ENCODE measurements around the gene RELA. TPM values are rescaled to one million over a fixed set of nuclear protein-coding genes. Genes with fewer than 3 reads are reported as not detected.

RELA gene
- polyA plus RNA-seq, 3 donors, result 21.3 to 67.9 (median 30.9) TPM

DNA sequence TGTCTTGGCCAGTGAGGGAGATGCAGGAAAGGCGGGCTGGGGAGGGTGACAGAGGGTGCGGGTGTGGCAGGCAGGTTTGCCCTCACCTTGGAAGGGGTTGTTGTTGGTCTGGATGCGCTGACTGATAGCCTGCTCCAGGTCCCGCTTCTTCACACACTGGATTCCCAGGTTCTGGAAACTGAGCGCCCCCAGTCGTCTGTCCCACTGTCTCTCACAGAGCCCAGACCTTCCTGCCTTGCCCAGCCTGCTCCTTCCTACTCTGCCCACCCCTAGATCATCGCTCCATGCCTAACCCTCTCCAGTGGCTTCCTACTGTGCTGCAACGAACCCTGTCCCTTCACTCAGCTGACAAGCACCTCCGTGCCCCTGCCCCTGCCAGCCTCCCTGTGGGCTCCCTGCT lies 2.7 kb downstream of the RELA start:
- Histone ChIP-seq H3K4me3 (replicated peaks in 1 of 3; ENCODE audit: low read depth in 2 of 3, low read length in 3 of 3) (no peak overlapping the region), H3K4me2 (replicated peaks; ENCODE audit: extremely low read depth, low read length, poor library complexity, severe bottlenecking) (no peak overlapping the region), H3K27ac (ENCODE audit: low read depth in 1 of 2, low read length in 2 of 2) (no peak overlapping the region), H2AFZ (ENCODE audit: insufficient read depth, low read depth, low read length, poor library complexity, severe bottlenecking) (no peak overlapping the region), H3K27me3 (ENCODE audit: control insufficient read depth in 2 of 2, insufficient read depth in 2 of 2, low read length in 2 of 2) (no peaks in the 10 kb centered on the region), H3K9ac (ENCODE audit: insufficient read depth, low read length, poor library complexity, severe bottlenecking) (no peak overlapping the region), H3K9me3 (replicated peaks in 1 of 2; ENCODE audit: control insufficient read depth in 1 of 2, insufficient read depth in 1 of 2, low read length in 2 of 2) (no peaks in the 10 kb centered on the region), H3K79me2 (ENCODE audit: insufficient read depth, low read length) (peaks cover 51% of the 10 kb centered on the region), H3K36me3 (replicated peaks in 1 of 2; ENCODE audit: control insufficient read depth in 1 of 2, insufficient read depth in 2 of 2, low read length in 2 of 2) (peaks cover 61 to 66% of the 10 kb centered on the region in 2 donors), H4K20me1 (ENCODE audit: insufficient read depth, low read length) (peaks cover 58% of the 10 kb centered on the region), H3K4me1 (ENCODE audit: control insufficient read depth in 1 of 2, insufficient read depth in 2 of 2, low read length in 2 of 2) (peaks cover 26 to 27% of the 10 kb centered on the region in 2 donors)
- Mint-ChIP-seq H3K4me3 (no peak overlapping the region), H3K36me3 (peaks cover 59 to 62% of the 10 kb centered on the region in 2 donors), H3K9me3 (no peaks in the 10 kb centered on the region), H3K4me1 (peaks cover 23% of the 10 kb centered on the region), H3K27me3 (ENCODE audit: low read depth in 3 of 3) (peaks cover 0 to 3% (median 0%) of the 10 kb centered on the region in 3 donors), H3K27ac (peak overlapping the region in 5 of 7 donors; percentile 38 to 83 (median 76))
- intact Hi-C loops (cut with micrococcal nuclease), result loop anchor here in 1 of 2 donors (5.0 kb wide), 1 partner anchor 33 kb away; no protein-coding TSS in a partner anchor
- TF ChIP-seq, protein P1, sequence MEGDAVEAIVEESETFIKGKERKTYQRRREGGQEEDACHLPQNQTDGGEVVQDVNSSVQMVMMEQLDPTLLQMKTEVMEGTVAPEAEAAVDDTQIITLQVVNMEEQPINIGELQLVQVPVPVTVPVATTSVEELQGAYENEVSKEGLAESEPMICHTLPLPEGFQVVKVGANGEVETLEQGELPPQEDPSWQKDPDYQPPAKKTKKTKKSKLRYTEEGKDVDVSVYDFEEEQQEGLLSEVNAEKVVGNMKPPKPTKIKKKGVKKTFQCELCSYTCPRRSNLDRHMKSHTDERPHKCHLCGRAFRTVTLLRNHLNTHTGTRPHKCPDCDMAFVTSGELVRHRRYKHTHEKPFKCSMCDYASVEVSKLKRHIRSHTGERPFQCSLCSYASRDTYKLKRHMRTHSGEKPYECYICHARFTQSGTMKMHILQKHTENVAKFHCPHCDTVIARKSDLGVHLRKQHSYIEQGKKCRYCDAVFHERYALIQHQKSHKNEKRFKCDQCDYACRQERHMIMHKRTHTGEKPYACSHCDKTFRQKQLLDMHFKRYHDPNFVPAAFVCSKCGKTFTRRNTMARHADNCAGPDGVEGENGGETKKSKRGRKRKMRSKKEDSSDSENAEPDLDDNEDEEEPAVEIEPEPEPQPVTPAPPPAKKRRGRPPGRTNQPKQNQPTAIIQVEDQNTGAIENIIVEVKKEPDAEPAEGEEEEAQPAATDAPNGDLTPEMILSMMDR (IDR thresholded peaks at IDR 0.05), result no peak
- 95% methylated on average over 5 of the region's 9 CpGs for WGBS (ENCODE audit: insufficient coverage)
- no peak for DNase-seq

DNA sequence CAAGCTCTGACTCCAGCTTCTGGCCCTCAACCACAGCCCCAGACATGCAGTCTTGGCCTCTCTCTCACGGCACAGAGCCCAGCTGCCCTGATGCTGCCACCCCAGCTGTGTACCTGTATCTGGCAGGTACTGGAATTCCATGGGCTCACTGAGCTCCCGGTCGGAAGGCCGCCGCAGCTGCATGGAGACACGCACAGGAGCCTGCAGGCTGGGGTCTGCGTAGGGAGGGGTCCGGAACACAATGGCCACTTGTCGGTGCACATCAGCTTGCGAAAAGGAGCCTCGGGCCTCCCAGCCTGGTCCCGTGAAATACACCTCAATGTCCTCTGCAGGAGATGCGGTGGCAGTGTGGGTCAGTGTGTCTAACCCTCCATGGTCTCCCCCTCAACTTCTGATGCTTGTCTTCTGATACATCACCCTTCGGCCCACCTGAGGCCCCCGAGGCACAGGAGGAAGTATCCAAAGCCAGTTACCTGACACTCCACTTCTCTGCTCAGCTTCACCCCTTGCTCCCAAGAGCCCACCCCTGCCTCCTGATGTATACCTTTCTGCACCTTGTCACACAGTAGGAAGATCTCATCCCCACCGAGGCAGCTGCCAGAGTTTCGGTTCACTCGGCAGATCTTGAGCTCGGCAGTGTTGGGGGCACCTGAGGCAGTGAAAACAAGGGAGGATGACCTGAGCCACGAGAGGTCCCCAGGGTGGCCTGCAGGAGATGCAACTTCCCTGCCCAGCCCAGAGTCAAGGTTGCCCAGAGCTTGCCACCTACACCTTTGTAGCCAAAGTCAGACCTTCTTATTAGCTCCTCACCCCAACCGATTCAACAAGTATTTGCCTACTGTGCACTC lies 4.3 kb downstream of the RELA start:
- H3K4me1 ChIP-seq (ENCODE audit: control insufficient read depth in 1 of 2, insufficient read depth in 2 of 2, low read length in 2 of 2), result peaks cover 27 to 31% of the 10 kb centered on the region in 2 donors
- Mint-ChIP-seq H3K4me1 (peaks cover 29% of the 10 kb centered on the region), H3K27me3 (ENCODE audit: low read depth in 3 of 3) (peaks cover 0 to 3% (median 0%) of the 10 kb centered on the region in 3 donors), H3K9me3 (no peaks in the 10 kb centered on the region), H3K4me3 (no peak overlapping the region), H3K36me3 (peaks cover 69 to 75% of the 10 kb centered on the region in 2 donors), H3K27ac (peak overlapping the region in 3 of 7 donors; percentile 12 to 51 (median 33))
- H3K4me2 ChIP-seq (replicated peaks; ENCODE audit: extremely low read depth, low read length, poor library complexity, severe bottlenecking), result no peak overlapping the region
- WGBS (ENCODE audit: insufficient coverage), result 92% methylated on average over 20 of the region's 21 CpGs
- H3K36me3 ChIP-seq (replicated peaks in 1 of 2; ENCODE audit: control insufficient read depth in 1 of 2, insufficient read depth in 2 of 2, low read length in 2 of 2), result peaks cover 70 to 77% of the 10 kb centered on the region in 2 donors
- peaks cover 69% of the 10 kb centered on the region for H4K20me1 ChIP-seq (ENCODE audit: insufficient read depth, low read length)
- H3K79me2 ChIP-seq (ENCODE audit: insufficient read depth, low read length), result peaks cover 65% of the 10 kb centered on the region
- no peaks in the 10 kb centered on the region for H3K9me3 ChIP-seq (replicated peaks in 1 of 2; ENCODE audit: control insufficient read depth in 1 of 2, insufficient read depth in 1 of 2, low read length in 2 of 2)
- no peak overlapping the region for H3K27ac ChIP-seq (ENCODE audit: low read depth in 1 of 2, low read length in 2 of 2)
- intact Hi-C loops (cut with micrococcal nuclease), result no loop called here
- no peaks in the 10 kb centered on the region for H3K27me3 ChIP-seq (ENCODE audit: control insufficient read depth in 2 of 2, insufficient read depth in 2 of 2, low read length in 2 of 2)
- DNase-seq, result no peak
- TF ChIP-seq, protein P1 (IDR thresholded peaks at IDR 0.05), result no peak
- H3K4me3 ChIP-seq (replicated peaks in 1 of 3; ENCODE audit: low read depth in 2 of 3, low read length in 3 of 3), result no peak overlapping the region
- no peak overlapping the region for H2AFZ ChIP-seq (ENCODE audit: insufficient read depth, low read depth, low read length, poor library complexity, severe bottlenecking)
- H3K9ac ChIP-seq (ENCODE audit: insufficient read depth, low read length, poor library complexity, severe bottlenecking), result no peak overlapping the region

All from CD14-positive monocyte (primary cell).